NCI-H2196 treated with DMSO at 0.1 percent for 48 hours (cell line): ENCODE data around the gene VPS11.
"Not testable (repeated sequence)": the region's sequence is repeated elsewhere in the genome, so short reads cannot be mapped to it uniquely, and the experiment has no call there.

ENCODE experiments used
- DNase-seq: peaks from one replicate; lab custom pipeline; 2025; ENCODE audit not compliant: unreplicated experiment; lab: John Stamatoyannopoulos, UW

Gene VPS11

DNA sequence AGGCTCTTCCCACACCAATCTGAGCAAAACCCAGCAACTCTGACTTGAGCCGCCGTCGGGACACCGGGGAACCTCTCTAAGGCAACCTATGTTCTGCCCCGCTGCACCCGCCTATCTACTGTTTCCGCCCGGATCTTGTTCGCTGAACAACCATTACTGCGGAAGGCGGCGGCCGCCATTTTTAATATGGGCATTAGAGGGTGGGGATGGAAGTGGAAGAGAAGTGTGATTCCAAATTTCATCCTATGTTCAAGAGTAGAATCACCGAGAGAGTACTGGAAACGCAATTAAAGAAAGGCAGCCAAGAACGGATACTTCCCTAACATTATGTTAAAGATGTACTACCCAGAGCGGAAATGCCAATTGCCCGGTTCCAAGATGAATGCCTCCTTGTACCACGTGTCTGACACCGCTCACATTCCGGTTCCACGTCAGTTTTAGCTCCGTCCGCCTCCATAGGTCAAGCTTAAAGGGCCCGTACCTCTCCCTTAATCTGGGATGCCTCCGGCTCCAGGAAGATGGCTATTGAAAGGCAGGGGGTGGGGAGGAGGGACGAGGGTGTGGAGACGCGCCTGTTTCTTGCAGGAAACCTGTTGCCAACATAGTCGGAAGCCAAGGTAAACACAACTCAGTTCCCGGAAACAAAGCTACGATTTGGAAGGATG, 34.3 kb downstream of the VPS11 start, which contains the start of gene DPAGT1:
DPAGT1 (minus strand) TSS at position 95 of the 665 bp plus-strand sequence. CDS start 198 bp downstream, outside the sequence.
- DNase-seq, result peak; percentile 95

DNA sequence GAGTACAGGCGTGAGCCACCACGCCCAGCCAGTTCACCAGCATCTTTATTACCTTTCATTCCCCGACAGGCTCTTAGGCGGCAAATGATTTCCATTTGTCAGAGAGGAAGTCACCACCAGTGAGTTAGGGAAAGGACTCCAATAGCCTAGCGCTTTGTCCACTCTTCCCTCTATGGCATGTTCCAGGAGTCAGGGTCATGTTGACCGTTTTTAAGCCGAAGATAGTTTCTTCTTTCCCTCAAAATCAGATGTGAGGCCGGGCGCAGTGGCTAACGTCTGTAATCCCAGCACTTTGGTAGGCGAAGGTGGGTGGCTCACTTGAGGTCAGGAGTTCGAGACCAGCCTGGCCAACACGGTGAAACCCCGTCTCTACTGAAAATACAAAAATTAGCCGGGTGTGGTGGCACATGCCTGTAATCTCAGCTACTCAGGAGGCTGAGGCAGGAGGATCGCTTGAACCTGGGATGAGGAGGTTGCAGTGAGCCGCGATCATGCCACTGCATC, 35.6 kb downstream of the VPS11 start:
- not testable (repeated sequence) for DNase-seq

DNA sequence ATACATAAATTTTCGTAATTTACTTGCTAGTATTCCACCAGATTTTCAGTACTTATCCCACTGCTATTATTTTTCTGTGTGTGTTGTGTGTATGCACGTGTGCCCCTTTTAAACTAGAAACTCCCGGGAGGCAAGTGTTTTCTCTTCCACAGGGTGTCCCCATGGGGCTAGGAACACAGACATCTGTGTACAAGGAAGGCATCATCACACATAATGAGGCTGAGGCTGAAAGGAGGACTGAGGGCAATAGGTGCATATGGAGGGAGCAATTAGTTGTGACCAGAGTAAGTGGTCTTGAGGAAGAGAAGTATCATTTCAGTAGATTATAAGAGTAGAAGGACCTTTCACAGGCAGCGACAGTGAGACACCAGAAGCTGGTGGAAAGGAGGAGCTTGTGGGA, 36.2 kb downstream of the VPS11 start:
- DNase-seq, result no peak

DNA sequence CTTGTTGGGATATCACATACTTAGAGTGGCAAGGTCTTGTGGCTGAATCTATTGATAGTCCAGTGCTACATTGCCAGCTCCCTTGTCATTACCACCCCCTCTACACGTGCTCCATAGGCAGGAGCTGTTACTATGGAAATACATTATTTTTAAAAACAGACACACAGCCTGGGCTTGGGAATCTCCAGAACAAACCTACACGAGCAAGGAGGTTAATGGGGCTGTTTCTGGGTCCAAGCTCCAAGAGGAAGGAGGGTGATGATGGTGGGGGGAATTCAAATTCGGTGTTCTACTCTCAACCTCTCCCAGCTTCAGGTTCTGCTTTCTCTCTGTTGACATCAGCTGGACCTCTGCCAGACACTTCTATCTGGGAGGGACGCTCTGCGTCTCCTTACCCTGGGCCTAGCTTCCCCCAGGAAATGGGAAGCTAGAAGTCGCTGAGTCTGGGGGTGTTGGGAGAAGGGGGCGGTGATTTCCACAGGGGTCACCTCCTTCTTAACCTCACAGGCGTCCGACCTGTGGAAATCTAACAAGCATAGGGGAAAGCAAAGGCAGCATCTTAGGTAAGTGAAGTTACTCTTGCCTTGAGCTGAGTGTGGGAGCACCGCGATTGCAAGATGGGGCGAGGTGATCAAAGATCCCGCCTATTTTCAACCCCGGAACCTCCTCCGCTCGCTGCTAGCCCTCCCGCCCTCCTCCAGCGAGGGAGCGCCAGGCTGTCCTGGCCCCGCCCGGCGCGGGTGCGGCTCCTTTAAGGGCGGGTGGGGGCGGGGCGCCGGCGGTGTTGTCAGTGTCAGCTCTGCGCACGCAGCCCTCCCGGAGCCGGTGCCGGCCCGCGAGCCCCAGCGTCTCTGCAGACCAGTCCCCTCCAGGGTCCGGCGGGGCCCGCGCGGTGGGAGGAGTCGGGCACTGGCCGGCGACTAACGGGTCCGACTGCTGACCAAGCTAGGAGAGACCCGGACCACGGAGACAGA, 39.2 kb downstream of the VPS11 start, which contains the start of gene C2CD2L:
C2CD2L (plus strand) TSS at position 781 of the 974 bp plus-strand sequence. CDS start 398 bp downstream, outside the sequence.
- DNase-seq, result peak; percentile 80

DNA sequence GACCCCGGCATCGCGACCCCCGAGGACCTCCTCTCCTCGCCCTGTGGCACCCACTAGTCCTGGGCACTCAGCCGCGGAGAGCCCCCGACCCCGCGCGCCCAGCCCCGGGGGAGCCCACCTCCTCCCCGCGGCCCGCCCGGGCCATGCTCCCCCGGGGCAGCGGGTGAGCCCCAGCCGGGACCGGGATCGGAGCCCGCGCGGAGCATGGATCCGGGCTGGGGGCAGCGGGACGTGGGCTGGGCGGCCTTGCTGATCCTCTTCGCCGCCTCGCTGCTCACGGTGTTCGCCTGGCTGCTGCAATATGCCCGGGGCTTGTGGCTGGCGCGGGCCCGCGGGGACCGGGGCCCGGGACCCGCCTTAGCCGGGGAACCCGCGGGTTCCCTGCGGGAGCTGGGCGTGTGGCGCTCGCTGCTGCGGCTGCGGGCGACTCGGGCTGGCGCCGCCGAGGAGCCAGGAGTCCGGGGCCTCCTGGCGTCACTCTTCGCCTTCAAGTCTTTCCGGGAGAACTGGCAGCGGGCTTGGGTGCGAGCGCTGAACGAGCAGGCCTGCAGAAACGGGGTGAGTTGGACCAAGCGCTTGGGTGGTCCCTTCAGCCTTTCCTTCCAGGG, 40.0 kb downstream of the VPS11 start:
- no peak for DNase-seq

- DNase-seq, result peak; percentile 10
These were observed 40.7 kb downstream of the VPS11 start for GRCh38 chr11:119108146-119108856.

GRCh38 chr11:119108857-119109221, 41.2 kb downstream of the VPS11 start:
- no peak for DNase-seq

GRCh38 chr11:119109843-119110242, 42.2 kb downstream of the VPS11 start:
- DNase-seq, result no peak

- no peak for DNase-seq
These were observed 42.8 kb downstream of the VPS11 start for GRCh38 chr11:119110439-119110838.

GRCh38 chr11:119111361-119111925, 43.8 kb downstream of the VPS11 start:
- DNase-seq, result no peak

GRCh38 chr11:119112314-119113020, 44.8 kb downstream of the VPS11 start:
- no peak for DNase-seq

- no peak for DNase-seq
These were observed 46.1 kb downstream of the VPS11 start for GRCh38 chr11:119113716-119114115.

DNA sequence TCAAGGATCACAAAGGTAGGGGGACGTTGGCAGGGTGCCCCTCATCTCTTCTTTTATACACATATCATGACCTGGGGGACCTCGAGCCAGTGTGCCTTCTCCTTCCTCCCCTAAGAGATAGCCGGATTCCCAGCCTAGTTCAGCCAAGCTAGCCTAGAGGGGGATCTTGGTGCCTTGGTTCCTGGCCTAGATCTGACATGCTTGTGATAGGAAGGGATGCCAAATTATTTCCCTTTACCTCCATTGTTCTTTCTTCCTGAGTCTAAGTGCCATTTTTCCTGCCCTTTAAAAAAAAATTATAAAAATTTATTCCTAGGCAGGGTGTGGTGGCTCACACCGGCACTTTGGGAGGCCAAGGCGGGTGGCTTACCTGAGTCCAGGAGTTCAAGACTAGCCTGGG, 46.7 kb downstream of the VPS11 start:
- DNase-seq, result no peak

GRCh38 chr11:119115484-119116234, 48.0 kb downstream of the VPS11 start:
- DNase-seq, result no peak

GRCh38 chr11:119116235-119116594, 48.6 kb downstream of the VPS11 start:
- DNase-seq, result no peak

GRCh38 chr11:119116601-119117000, 49.0 kb downstream of the VPS11 start:
- no peak for DNase-seq

DNA sequence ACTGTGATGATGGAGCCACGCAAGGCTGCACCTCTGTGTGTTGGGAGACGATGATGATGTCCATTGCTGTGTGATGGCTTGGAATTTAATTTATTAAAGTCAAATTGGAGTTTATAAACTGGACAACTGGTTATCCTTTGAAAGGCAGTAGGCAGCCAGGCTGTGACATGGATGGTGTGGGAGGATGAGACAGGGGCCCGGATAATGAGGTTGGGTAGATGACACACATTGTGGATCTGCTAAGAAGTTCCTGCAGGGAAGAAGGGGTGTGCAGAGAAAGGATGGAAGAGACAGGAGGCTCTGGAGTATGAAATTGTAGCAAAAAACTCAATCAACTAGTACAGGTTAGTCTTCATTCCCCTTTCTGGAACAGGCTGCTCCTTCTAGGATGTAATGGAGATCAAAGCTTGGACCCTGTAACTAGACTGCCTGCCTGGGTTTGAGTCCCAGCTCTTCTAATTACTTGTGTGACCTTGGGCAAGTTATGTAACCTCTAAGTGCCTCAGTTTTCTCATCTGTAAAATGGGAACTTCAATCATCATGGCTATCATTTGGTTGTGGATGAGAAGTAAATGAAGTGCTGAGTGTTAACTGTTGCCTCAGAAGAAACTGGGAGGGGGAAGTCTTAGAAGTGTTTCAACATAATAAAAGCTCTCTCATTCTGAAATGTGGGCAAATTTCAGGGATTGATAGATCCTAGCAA, 49.5 kb downstream of the VPS11 start:
- DNase-seq, result no peak

- DNase-seq, result no peak
These were observed 50.6 kb downstream of the VPS11 start for GRCh38 chr11:119118227-119118626.
